GM19467 (cell line): ENCODE results near the gene SPRY4.
"Not testable (repeated sequence)": the region's sequence is repeated elsewhere in the genome, so short reads cannot be mapped to it uniquely, and the experiment has no call there.

Experiments used
- ATAC-seq: cut with Tn5 transposase; IDR thresholded peaks from one replicate; pipeline ENCODE4 v1.9.1; 2021; ENCODE audit warnings: mild to moderate bottlenecking, moderate library complexity; ENCODE audit not compliant: unreplicated experiment

Gene SPRY4

DNA sequence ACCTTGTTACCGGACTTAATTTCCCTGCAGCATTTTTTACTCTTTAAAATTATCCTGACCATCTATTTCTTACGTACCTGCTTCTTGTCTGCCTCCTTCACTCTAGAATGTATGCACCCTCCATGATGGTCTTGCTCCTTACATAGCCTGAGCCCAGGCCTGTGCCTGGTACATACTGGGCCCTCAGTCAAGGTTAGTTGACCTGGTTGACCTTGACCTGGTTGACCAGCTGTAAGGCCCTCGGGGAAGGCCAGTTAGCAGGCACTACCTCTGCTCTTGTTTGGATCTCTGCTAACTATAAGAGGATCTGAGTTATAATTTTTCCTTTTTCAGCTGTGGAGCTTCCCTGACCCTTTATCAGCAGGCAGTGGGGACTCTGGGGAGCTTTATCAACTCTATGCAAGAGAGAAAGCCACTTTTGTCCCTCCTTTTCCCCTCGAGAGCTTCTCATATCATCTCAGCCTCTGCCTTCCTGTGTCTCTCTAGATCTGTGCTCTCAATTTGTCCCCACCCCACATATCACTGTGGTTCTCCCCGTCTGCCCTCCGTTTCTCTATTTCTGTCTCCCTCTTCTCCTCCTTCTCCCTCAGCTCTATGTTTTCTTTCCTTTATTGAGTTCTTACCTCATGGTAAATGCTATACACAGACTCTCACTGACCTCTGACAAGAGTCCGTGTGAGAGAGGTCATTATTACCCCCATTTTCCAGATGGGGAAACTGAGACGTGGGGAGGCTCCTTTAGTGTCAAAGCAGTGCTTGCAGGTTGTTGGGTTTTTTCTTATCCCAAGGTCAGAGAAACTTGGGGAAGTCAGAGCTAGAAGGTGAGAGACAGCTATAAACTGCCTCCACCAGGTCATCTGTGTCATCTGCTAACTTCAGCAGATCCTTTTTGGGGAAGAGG, 28.6 kb downstream of the SPRY4 start:
- no peak for ATAC-seq

- no peak for ATAC-seq
Measured at GRCh38 chr5:142295084-142295758, 29.6 kb downstream of the SPRY4 start.

DNA sequence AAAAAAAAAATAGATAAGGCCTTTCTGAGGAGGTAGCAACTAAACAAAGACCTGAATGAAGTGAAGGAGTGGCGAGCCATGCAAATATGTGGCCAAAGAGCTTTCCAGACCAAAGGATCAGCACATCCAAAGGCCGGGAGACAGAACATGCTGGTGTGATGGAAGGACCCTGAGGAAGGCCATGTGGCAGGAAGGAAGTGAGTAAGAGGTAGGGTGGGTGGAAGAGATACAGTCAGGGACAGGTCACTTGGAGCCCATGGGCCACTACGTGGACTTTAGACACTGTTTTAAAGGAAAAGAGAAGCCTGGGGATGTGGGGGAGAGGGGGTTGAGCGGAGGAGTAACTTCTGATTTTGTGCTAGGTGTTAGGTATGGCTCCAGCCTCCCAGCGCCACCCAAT, 31.3 kb downstream of the SPRY4 start:
- no peak for ATAC-seq

DNA sequence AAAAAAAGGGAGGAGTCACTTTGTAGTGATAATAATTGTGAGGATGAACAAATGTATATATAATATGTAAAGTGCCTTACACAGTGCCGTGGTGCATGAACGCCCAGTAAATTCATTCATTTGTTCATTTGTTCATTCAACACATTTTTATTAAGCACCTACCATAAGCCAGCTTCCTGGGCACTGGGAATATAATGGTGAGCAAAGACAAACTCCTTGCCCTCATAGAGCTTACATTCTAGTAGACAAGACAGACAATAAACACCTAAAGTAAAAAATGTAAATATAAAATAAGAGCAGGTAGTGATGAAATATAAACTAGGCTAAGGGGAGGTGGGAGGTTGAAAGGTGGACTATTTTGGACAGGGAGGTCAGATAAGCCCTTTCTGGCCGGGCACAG, 32.0 kb downstream of the SPRY4 start:
- no peak for ATAC-seq

GRCh38 chr5:142292249-142292648, 32.6 kb downstream of the SPRY4 start:
- ATAC-seq, result no peak

DNA sequence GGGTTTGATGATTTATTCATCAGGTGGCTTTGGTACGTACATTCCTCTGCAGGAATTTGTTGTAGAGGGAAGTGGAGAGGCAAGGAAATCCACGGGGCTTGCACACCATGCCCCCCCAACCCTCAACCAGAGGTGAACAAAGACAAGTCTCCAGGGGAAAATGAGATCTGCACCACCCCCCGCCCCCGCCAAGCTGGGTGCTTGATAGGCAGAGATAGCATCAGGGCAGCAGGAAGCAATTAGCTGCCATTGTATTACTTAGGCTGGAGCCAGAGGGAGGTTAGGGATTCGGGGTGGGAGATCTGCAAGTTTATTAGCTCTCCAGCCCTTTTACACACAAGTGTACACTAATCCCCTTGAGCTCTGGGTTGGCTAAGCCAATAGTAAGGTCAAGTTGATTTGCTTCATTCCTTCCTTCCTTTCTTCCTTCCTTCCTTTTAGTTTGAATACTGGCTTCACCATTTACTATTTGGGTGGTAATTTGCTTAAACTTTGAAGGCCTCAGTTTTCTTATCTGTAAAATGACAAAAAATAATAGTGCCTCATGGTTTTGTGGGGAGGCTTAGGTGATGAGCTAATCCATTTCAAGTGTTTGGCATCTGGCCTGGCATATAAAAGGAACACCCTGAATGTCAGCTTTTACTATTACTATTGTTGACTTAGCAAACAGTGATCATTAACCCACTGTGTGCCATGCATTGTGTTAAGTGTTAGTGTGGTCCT, 34.1 kb downstream of the SPRY4 start:
- ATAC-seq, result no peak

DNA sequence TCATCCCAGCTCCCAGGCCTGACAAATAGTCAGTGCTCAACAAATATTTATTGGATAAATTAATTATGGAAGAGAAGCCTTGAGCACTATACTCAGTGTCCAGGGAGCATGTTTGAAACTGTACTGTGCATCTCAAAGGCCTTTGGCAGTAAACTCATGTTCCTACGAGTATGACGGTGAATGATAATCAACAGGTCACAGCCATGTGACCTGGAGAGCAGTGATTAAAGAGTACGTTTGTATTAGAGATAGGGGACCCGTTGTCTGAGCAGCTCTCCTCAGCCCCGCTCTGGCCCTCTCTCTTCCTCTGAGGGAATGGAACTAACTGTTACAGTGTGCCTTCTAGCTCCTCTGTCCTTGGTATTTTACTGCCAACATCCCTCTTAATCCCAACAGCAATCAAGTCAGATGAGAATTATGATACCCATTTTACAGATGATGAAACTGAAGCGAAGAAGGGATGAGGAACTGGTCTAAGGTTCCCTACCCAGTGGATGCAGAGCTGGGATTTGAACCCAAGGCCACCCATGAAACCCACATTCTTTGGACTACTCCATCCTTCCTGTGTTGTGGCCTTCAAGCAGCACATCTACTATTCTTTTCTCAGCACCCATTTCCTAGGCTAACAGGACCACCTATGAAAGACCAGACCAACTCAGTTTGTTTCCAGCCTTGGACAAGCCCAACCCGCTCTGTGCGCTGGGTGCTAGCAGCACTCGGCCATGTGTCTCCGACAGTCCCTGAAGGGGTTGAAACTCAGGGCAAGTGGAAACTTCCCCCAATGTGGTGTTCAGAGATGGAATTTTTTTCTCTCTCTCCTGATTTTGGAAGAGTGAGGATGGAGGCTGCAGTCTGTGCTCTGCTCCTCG, 34.9 kb downstream of the SPRY4 start:
- ATAC-seq, result no peak

GRCh38 chr5:142287973-142288313, 36.9 kb downstream of the SPRY4 start:
- peak; percentile 71 for ATAC-seq

- ATAC-seq, result peak; percentile 59
Measured at GRCh38 chr5:142287096-142287972, 37.5 kb downstream of the SPRY4 start.

DNA sequence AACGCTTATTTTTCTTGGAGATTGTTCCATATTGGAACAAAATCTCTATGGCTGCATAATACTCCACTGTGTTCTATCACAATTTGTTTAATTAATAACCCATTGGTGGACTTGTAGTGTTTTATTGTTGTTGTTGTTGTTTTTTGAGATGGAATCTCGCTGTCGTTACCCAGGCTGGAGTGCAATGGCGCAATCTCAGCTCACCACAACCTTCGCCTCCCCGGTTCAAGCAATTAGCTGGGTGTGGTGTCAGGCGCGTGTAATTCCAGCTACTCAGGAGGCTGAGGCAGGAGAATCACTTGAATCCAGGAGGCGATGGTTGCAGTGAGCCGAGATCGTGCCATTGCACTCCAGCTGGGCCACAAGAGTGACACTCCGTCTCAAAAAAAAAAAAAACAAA, 38.7 kb downstream of the SPRY4 start:
- no peak for ATAC-seq

- ATAC-seq, result no peak
Measured at GRCh38 chr5:142283304-142283703, 41.5 kb downstream of the SPRY4 start.

GRCh38 chr5:142281966-142282365, 42.9 kb downstream of the SPRY4 start:
- ATAC-seq, result no peak

DNA sequence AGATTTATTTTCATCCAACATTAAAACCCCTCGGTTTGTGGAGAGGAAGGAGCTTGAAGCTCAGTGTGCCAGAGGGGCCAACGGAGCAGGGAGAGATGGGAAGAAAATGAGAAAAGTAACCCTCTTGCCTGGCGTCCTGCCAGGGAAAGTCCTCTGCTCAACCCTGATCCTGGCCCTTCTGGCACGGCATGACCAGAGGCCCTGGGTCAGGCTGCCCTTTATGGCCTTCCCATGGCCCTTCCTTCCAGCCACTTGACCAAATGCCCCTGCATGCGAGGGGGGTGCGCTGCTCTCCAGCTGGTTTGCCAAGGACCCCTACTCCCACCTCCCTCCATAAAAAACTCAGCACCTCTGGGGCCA, 43.8 kb downstream of the SPRY4 start:
- ATAC-seq, result no peak

DNA sequence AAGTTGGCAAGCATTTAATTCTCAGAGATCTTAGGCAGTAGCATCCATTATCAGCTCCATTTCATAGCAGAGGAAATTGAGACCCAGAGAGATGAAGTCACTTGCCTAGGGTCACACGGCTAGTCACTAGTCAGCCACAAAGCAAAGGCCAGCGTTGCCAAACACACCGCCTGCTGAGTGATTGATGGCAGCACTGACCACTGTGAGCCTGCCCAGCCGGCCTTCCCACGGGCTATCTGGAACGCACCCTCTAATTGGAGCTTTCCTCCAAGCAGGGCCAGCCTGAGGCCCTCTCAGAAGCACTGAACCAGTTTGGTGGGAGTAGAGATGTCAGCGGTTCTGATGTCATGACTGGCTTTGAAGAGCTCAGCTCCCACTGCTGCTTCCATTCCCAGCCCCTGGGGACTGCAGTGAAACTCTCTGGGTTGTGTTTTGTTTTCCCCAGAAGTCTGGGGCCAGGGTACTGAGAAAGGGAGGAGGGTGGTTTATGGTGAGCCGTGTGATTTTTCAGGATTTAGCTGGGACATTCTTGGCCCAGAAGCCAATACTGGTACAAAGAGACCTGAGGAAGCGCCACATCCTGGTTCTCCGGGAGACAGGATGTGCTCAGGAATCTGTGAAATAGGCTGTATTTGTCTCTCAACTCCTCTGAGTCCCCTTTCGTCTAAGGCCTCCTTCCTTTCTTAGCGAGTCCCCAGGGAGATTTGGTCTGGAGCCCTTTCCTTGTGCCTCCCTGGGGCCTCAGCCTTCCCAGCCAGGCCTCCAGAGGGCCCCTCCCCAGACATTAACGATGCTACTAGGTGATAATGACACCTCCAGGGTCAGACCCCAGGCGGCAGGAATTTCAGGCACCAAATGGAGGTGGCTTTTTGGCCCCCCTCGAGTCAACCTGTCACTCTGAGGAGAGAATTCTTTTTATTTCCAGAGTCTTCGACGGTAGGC, 44.5 kb downstream of the SPRY4 start:
- no peak for ATAC-seq

DNA sequence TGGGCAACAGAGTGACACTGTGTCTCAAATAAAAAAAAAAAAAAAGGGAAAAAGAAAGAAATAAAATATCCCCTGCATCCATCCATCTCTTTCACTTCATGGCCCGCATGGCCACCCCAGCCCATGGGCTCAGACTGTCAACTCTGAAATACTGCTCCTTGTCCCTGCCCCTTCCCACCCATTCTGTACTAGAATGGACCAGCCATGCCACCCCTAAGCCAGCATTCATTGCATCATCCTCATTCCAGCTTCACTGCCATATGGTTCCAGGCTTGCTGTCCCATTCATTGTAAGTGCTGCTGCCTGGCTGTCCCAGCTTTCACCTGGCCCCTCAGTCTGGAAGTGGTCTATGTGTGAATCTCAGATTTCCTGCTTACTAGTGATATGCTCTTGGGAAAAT, 46.2 kb downstream of the SPRY4 start:
- no peak for ATAC-seq

- no peak for ATAC-seq
Measured at GRCh38 chr5:142277796-142278195, 47.0 kb downstream of the SPRY4 start.

DNA sequence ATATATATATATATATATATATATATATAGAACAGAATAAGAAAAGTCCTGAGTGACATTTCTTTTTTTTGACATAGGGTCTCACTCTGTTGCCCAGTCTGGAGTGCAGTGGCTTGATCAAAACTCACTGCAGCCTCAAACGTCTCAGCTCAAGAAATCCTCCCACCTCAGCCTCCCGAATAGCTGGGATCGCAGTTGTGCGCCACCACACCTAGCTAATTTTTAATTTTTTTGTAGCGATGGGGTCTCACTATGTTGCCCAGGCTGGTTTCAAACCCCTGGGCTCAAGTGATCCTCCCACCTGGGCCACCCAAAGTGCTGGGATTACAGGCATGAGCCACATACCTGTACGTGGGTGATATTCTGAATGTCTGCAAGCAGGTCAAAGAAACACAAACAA, 48.3 kb downstream of the SPRY4 start:
- no peak for ATAC-seq

- ATAC-seq, result no peak
Measured at GRCh38 chr5:142275496-142275895, 49.3 kb downstream of the SPRY4 start.

DNA sequence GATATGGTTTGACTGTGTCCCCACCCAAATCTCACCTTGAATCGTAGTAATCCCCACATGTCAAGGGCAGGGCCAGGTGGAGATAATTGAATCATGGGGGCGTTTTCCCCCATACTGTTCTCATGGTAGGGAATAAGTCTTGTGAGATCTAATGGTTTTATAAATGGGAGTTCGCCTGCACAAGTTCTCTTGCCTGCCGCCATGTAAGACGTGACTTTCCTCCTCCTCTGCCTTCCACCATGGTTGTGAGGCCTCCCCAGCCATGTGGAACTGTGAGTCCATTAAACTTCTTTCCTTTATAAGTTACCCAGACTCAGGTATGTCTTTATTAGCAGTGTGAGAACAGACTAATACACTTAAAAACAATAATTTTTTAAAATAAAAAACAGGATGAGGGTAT, 52.2 kb downstream of the SPRY4 start:
- ATAC-seq, result not testable (repeated sequence)
